ENCODE results near the gene OR1K1. TPM values are rescaled to one million over a fixed set of nuclear protein-coding genes. Genes with fewer than 3 reads are reported as not detected.

Gene OR1K1
- total and polyA plus RNA-seq, 5 donors from 2014 or later = 0.34 to 0.41 TPM; not detected in 3

GRCh38 chr9:122781671-122782070 is 18.3 kb upstream of the OR1K1 start:
- Mint-ChIP-seq H3K4me1 (peaks cover 0 to 2% (median 0%) of the 10 kb centered on the region in 4 donors), H3K27me3 (no peaks in the 10 kb centered on the region), H3K9me3 (no peaks in the 10 kb centered on the region), H3K36me3 (no peaks in the 10 kb centered on the region), H3K4me3 (no peak overlapping the region), H3K27ac (no peak overlapping the region)
- Histone ChIP-seq H3K4me1 (ENCODE audit: control insufficient read depth, insufficient read depth, low read length, poor library complexity, severe bottlenecking) (no peaks in the 10 kb centered on the region), H3K9me3 (ENCODE audit: control insufficient read depth in 2 of 2, low read length in 2 of 2) (no peaks in the 10 kb centered on the region), H3K36me3 (ENCODE audit: control insufficient read depth, insufficient read depth, low read length) (no peaks in the 10 kb centered on the region), H3K27ac (ENCODE audit: insufficient read depth, low read length, poor library complexity, severe bottlenecking) (no peak overlapping the region), H3K27me3 (ENCODE audit: control insufficient read depth, insufficient read depth, low read length) (no peaks in the 10 kb centered on the region), H3K4me3 (ENCODE audit: low read depth, low read length) (no peak overlapping the region)
- ATAC-seq (ENCODE audit: low read depth in 2 of 2) = no peak
- DNase-seq = no peak

GRCh38 chr9:122785269-122785668 is 14.7 kb upstream of the OR1K1 start:
- Mint-ChIP-seq H3K27ac (no peak overlapping the region), H3K4me1 (peaks cover 0 to 2% (median 0%) of the 10 kb centered on the region in 4 donors), H3K4me3 (no peak overlapping the region), H3K36me3 (no peaks in the 10 kb centered on the region), H3K9me3 (no peaks in the 10 kb centered on the region), H3K27me3 (no peaks in the 10 kb centered on the region)
- H3K4me1 ChIP-seq (ENCODE audit: control insufficient read depth, insufficient read depth, low read length, poor library complexity, severe bottlenecking) = no peaks in the 10 kb centered on the region
- ATAC-seq (ENCODE audit: low read depth in 2 of 2) (no peak), DNase-seq (no peak)
- no peaks in the 10 kb centered on the region for H3K36me3 ChIP-seq (ENCODE audit: control insufficient read depth, insufficient read depth, low read length)
- no peaks in the 10 kb centered on the region for H3K9me3 ChIP-seq (ENCODE audit: control insufficient read depth in 2 of 2, low read length in 2 of 2)
- no peaks in the 10 kb centered on the region for H3K27me3 ChIP-seq (ENCODE audit: control insufficient read depth, insufficient read depth, low read length)
- H3K27ac ChIP-seq (ENCODE audit: insufficient read depth, low read length, poor library complexity, severe bottlenecking) = no peak overlapping the region
- H3K4me3 ChIP-seq (ENCODE audit: low read depth, low read length) = no peak overlapping the region

GRCh38 chr9:122786338-122786737 is 13.6 kb upstream of the OR1K1 start:
- Histone ChIP-seq H3K4me1 (ENCODE audit: control insufficient read depth, insufficient read depth, low read length, poor library complexity, severe bottlenecking) (no peaks in the 10 kb centered on the region), H3K4me3 (ENCODE audit: low read depth, low read length) (no peak overlapping the region), H3K9me3 (ENCODE audit: control insufficient read depth in 2 of 2, low read length in 2 of 2) (no peaks in the 10 kb centered on the region), H3K27ac (ENCODE audit: insufficient read depth, low read length, poor library complexity, severe bottlenecking) (no peak overlapping the region), H3K36me3 (ENCODE audit: control insufficient read depth, insufficient read depth, low read length) (no peaks in the 10 kb centered on the region), H3K27me3 (ENCODE audit: control insufficient read depth, insufficient read depth, low read length) (no peaks in the 10 kb centered on the region)
- ATAC-seq (ENCODE audit: low read depth in 2 of 2) = no peak
- Mint-ChIP-seq H3K4me3 (no peak overlapping the region), H3K4me1 (peaks cover 0 to 2% (median 0%) of the 10 kb centered on the region in 4 donors), H3K36me3 (no peaks in the 10 kb centered on the region), H3K9me3 (no peaks in the 10 kb centered on the region), H3K27ac (peak overlapping the region in 1 of 3 donors; percentile 26), H3K27me3 (no peaks in the 10 kb centered on the region)
- no peak for DNase-seq

GRCh38 chr9:122788831-122789230 is 11.1 kb upstream of the OR1K1 start, which contains the start of gene OR5C1:
Gene OR5C1 (plus strand): TSS chr9:122788933. CDS start chr9:122788933, 0 bp downstream.
- no peaks in the 10 kb centered on the region for H3K27me3 Mint-ChIP-seq
- DNase-seq = no peak
- Histone ChIP-seq H3K27me3 (ENCODE audit: control insufficient read depth, insufficient read depth, low read length) (no peaks in the 10 kb centered on the region), H3K36me3 (ENCODE audit: control insufficient read depth, insufficient read depth, low read length) (no peaks in the 10 kb centered on the region), H3K9me3 (ENCODE audit: control insufficient read depth in 2 of 2, low read length in 2 of 2) (no peaks in the 10 kb centered on the region), H3K27ac (ENCODE audit: insufficient read depth, low read length, poor library complexity, severe bottlenecking) (no peak within 1 kb of the TSS), H3K4me3 (ENCODE audit: low read depth, low read length) (no peak within 1 kb of the TSS), H3K4me1 (ENCODE audit: control insufficient read depth, insufficient read depth, low read length, poor library complexity, severe bottlenecking) (no peaks in the 10 kb centered on the region)
- H3K27ac Mint-ChIP-seq = peak within 1 kb of the TSS in 1 of 3 donors; percentile 94
- ATAC-seq (ENCODE audit: low read depth in 2 of 2) = no peak
- H3K4me3 Mint-ChIP-seq = no peak within 1 kb of the TSS
- no peaks in the 10 kb centered on the region for H3K36me3 Mint-ChIP-seq
- no peaks in the 10 kb centered on the region for H3K9me3 Mint-ChIP-seq
- H3K4me1 Mint-ChIP-seq = peaks cover 0 to 3% (median 0%) of the 10 kb centered on the region in 4 donors

GRCh38 chr9:122789256-122790046 is 10.5 kb upstream of the OR1K1 start:
- H3K4me1 Mint-ChIP-seq = peaks cover 0 to 5% (median 0%) of the 10 kb centered on the region in 4 donors
- Histone ChIP-seq H3K27me3 (ENCODE audit: control insufficient read depth, insufficient read depth, low read length) (no peaks in the 10 kb centered on the region), H3K4me3 (ENCODE audit: low read depth, low read length) (no peak overlapping the region), H3K4me1 (ENCODE audit: control insufficient read depth, insufficient read depth, low read length, poor library complexity, severe bottlenecking) (no peaks in the 10 kb centered on the region), H3K36me3 (ENCODE audit: control insufficient read depth, insufficient read depth, low read length) (no peaks in the 10 kb centered on the region), H3K9me3 (ENCODE audit: control insufficient read depth in 2 of 2, low read length in 2 of 2) (no peaks in the 10 kb centered on the region), H3K27ac (ENCODE audit: insufficient read depth, low read length, poor library complexity, severe bottlenecking) (no peak overlapping the region)
- H3K4me3 Mint-ChIP-seq = no peak overlapping the region
- H3K36me3 Mint-ChIP-seq = no peaks in the 10 kb centered on the region
- DNase-seq = no peak
- H3K27me3 Mint-ChIP-seq = no peaks in the 10 kb centered on the region
- H3K27ac Mint-ChIP-seq = peak overlapping the region in 1 of 3 donors; percentile 94
- no peak for ATAC-seq (ENCODE audit: low read depth in 2 of 2)
- H3K9me3 Mint-ChIP-seq = no peaks in the 10 kb centered on the region

GRCh38 chr9:122791872-122792669 is 7.9 kb upstream of the OR1K1 start:
- Mint-ChIP-seq H3K27ac (no peak overlapping the region), H3K4me3 (no peak overlapping the region), H3K27me3 (no peaks in the 10 kb centered on the region), H3K9me3 (no peaks in the 10 kb centered on the region), H3K36me3 (no peaks in the 10 kb centered on the region), H3K4me1 (peaks cover 0 to 3% (median 0%) of the 10 kb centered on the region in 4 donors)
- H3K4me1 ChIP-seq (ENCODE audit: control insufficient read depth, insufficient read depth, low read length, poor library complexity, severe bottlenecking) = no peaks in the 10 kb centered on the region
- no peak overlapping the region for H3K27ac ChIP-seq (ENCODE audit: insufficient read depth, low read length, poor library complexity, severe bottlenecking)
- no peaks in the 10 kb centered on the region for H3K36me3 ChIP-seq (ENCODE audit: control insufficient read depth, insufficient read depth, low read length)
- no peak overlapping the region for H3K4me3 ChIP-seq (ENCODE audit: low read depth, low read length)
- no peak for DNase-seq
- H3K9me3 ChIP-seq (ENCODE audit: control insufficient read depth in 2 of 2, low read length in 2 of 2) = no peaks in the 10 kb centered on the region
- no peak for ATAC-seq (ENCODE audit: low read depth in 2 of 2)
- no peaks in the 10 kb centered on the region for H3K27me3 ChIP-seq (ENCODE audit: control insufficient read depth, insufficient read depth, low read length)

- H3K27ac ChIP-seq (ENCODE audit: insufficient read depth, low read length, poor library complexity, severe bottlenecking) = no peak overlapping the region
- no peaks in the 10 kb centered on the region for H3K9me3 Mint-ChIP-seq
- H3K36me3 ChIP-seq (ENCODE audit: control insufficient read depth, insufficient read depth, low read length) = no peaks in the 10 kb centered on the region
- H3K27me3 Mint-ChIP-seq = no peaks in the 10 kb centered on the region
- H3K36me3 Mint-ChIP-seq = peaks cover 14% of the 10 kb centered on the region
- peaks cover 0 to 3% (median 0%) of the 10 kb centered on the region in 4 donors for H3K4me1 Mint-ChIP-seq
- H3K4me3 Mint-ChIP-seq = no peak overlapping the region
- H3K9me3 ChIP-seq (ENCODE audit: control insufficient read depth in 2 of 2, low read length in 2 of 2) = no peaks in the 10 kb centered on the region
- no peak for DNase-seq
- H3K4me1 ChIP-seq (ENCODE audit: control insufficient read depth, insufficient read depth, low read length, poor library complexity, severe bottlenecking) = no peaks in the 10 kb centered on the region
- no peak for ATAC-seq (ENCODE audit: low read depth in 2 of 2)
- H3K4me3 ChIP-seq (ENCODE audit: low read depth, low read length) = no peak overlapping the region
- H3K27ac Mint-ChIP-seq = no peak overlapping the region
- no peaks in the 10 kb centered on the region for H3K27me3 ChIP-seq (ENCODE audit: control insufficient read depth, insufficient read depth, low read length)
Observed at GRCh38 chr9:122797316-122798063, 2.4 kb upstream of the OR1K1 start.
